GM12878 (cell line): Measurements from ENCODE around the gene KRT86. TPM values are rescaled to one million over a fixed set of nuclear protein-coding genes. Genes with fewer than 3 reads are reported as not detected.

Source experiments
- ATAC-seq: fragments of 200-7000 bp; cut with Tn5 transposase; 3 replicates; pipeline ENCODE4 v1.9.1; 2020; ENCODE audit warnings: mild to moderate bottlenecking, moderate library complexity
- BruUV-seq: library from RNA; stranded (reverse); fragments of 400-500 nt; replicated peaks from 2 replicates; lab custom pipeline; 2021; lab: Mats Ljungman, UMichigan
- CTCF ChIA-PET: fragments of 300-600 bp; sonication (Branson Sonifier 250); formaldehyde crosslinking; extraction: SDS; loops from one replicate; lab custom pipeline; 2021; ENCODE audit warnings: inconsistent platforms; lab: Yijun Ruan, JAX
- POLR2A ChIA-PET: fragments of 350-600 bp; formaldehyde crosslinking; extraction: SDS; loops from one replicate; lab custom pipeline; 2021; ENCODE audit warnings: inconsistent platforms; lab: Charles Lee
- RAD21 ChIA-PET: fragments of 300-600 bp; sonication (Branson Sonifier 250); formaldehyde crosslinking; loops from one replicate; lab custom pipeline; 2023; ENCODE audit warnings: antibody characterized with exemption; ENCODE audit not compliant: unreplicated experiment; lab: Charles Lee
- SMC1A ChIA-PET: fragments of 300-600 bp; sonication (Branson Sonifier 250); formaldehyde crosslinking; loops from one replicate; lab custom pipeline; 2023; ENCODE audit not compliant: unreplicated experiment, uncharacterized antibody; lab: Charles Lee
- DNase-seq: peaks from one replicate; pipeline ENCODE4 v3.0.0-alpha.2; 2011; ENCODE audit warnings: low read depth, low spot score
- FAIRE-seq: peaks from 3 replicates; lab custom pipeline; 2011; peaks lifted over from hg19 to GRCh38; lab: Jason Lieb, UNC
- H2AFZ ChIP-seq: 2 replicates; pipeline ENCODE4 v1.6.0; 2011; ENCODE audit warnings: low read depth, low read length, control low read depth; ENCODE audit not compliant: control insufficient read depth
- H3K27ac ChIP-seq: 2 replicates; pipeline ENCODE4 v1.5.1; 2011; ENCODE audit warnings: control low read depth; ENCODE audit not compliant: control insufficient read depth, insufficient read depth
- H3K27me3 ChIP-seq, 2 experiments: replicated peaks in 1 of 2; 2 replicates each; pipeline versions ENCODE4 v1.6.0 to v1.6.1; 2011; ENCODE audit warnings: low read length in 1 of 2; ENCODE audit not compliant: control insufficient read depth in 2 of 2, insufficient read depth in 2 of 2
- H3K36me3 ChIP-seq, 2 experiments: 2 replicates each; pipeline ENCODE4 v1.5.1; 2011; ENCODE audit warnings: low read length in 1 of 2; ENCODE audit not compliant: control insufficient read depth in 2 of 2, insufficient read depth in 2 of 2
- H3K4me1 ChIP-seq: 2 replicates; pipeline ENCODE4 v1.6.1; 2011; ENCODE audit warnings: mild to moderate bottlenecking, low read length, moderate library complexity, mixed read lengths; ENCODE audit not compliant: control insufficient read depth, insufficient read depth
- H3K4me2 ChIP-seq: 2 replicates; pipeline ENCODE4 v1.6.0; 2011; ENCODE audit warnings: control low read depth; ENCODE audit not compliant: control insufficient read depth, insufficient read depth
- H3K4me3 ChIP-seq: fragments of 200-600 bp; sonication (generic); 2 replicates; pipeline ENCODE4 v1.5.1; 2016
- H3K79me2 ChIP-seq: 2 replicates; pipeline ENCODE4 v1.6.0; 2011; ENCODE audit warnings: low read length; ENCODE audit not compliant: control insufficient read depth, insufficient read depth
- H3K9ac ChIP-seq: 2 replicates; pipeline ENCODE4 v1.8.0; 2011; ENCODE audit warnings: low read length, control low read depth, mixed read lengths; ENCODE audit not compliant: control insufficient read depth, insufficient read depth
- H3K9me3 ChIP-seq: replicated peaks from 3 replicates; pipeline ENCODE4 v1.5.1; 2011; ENCODE audit warnings: mild to moderate bottlenecking, low read length; ENCODE audit not compliant: control insufficient read depth, insufficient read depth
- H4K20me1 ChIP-seq: 2 replicates; pipeline ENCODE4 v1.6.0; 2011; ENCODE audit not compliant: control insufficient read depth, insufficient read depth
- CTCF ChIP-seq, 3 experiments: IDR thresholded peaks in 2 of 3; conservative IDR thresholded peaks in 1 of 3; 2 replicates each; pipeline ENCODE4 v1.5.1; 2011; ENCODE audit warnings: low read depth in 3 of 3, low read length in 3 of 3, mild to moderate bottlenecking in 3 of 3, control low read depth in 2 of 3, moderate library complexity in 2 of 3, inconsistent platforms in 1 of 3, mixed read lengths in 1 of 3; ENCODE audit not compliant: control insufficient read depth in 2 of 3, insufficient read depth in 1 of 3; ENCODE audit errors: extremely low read depth in 1 of 3
- CUX1 ChIP-seq: IDR thresholded peaks from 2 replicates; pipeline ENCODE4 v1.6.1; 2012; ENCODE audit warnings: improper control_type of control experiment, low read depth, low read length; ENCODE audit not compliant: insufficient replicate concordance
- E2F4 ChIP-seq: IDR thresholded peaks from 2 replicates; pipeline ENCODE4 v1.6.1; 2012; ENCODE audit warnings: low read depth, low read length, improper control_type of control experiment
- EGR1 ChIP-seq, 2 experiments: IDR thresholded peaks; 1 replicate in 1 of 2; 2 replicates in 1 of 2; pipeline ENCODE4 v1.6.1; 2011 to 2012; ENCODE audit warnings: low read depth in 2 of 2, low read length in 2 of 2, borderline replicate concordance in 1 of 2, mild to moderate bottlenecking in 1 of 2, moderate library complexity in 1 of 2
- FOS ChIP-seq: IDR thresholded peaks from 3 replicates; pipeline ENCODE4 v1.6.1; 2011; ENCODE audit warnings: borderline replicate concordance; ENCODE audit not compliant: insufficient read length; ENCODE audit errors: extremely low read depth
- HCFC1 ChIP-seq: fragments of 150-350 bp; IDR thresholded peaks from 2 replicates; pipeline ENCODE4 v1.6.1; 2014; ENCODE audit warnings: low read length
- KDM1A ChIP-seq: fragments of 200-600 bp; sonication (generic); IDR thresholded peaks from 2 replicates; pipeline ENCODE4 v1.6.1; 2016; ENCODE audit warnings: borderline replicate concordance
- KLF5 ChIP-seq: fragments of 450-650 bp; IDR thresholded peaks from 2 replicates; pipeline ENCODE4 v1.6.1; 2014; ENCODE audit warnings: mild to moderate bottlenecking; ENCODE audit not compliant: partially characterized antibody
- MXI1 ChIP-seq: fragments of 150-350 bp; IDR thresholded peaks from 2 replicates; pipeline ENCODE4 v1.6.1; 2011; ENCODE audit warnings: low read depth, mild to moderate bottlenecking, inconsistent platforms, low read length, improper control_type of control experiment
- NR2C1 ChIP-seq: fragments of 450-650 bp; IDR thresholded peaks from 2 replicates; pipeline ENCODE4 v1.6.1; 2017; ENCODE audit warnings: antibody characterized with exemption, mild to moderate bottlenecking, moderate library complexity
- POLR2AphosphoS5 ChIP-seq: IDR thresholded peaks from 2 replicates; pipeline ENCODE4 v1.6.1; 2011; ENCODE audit warnings: mild to moderate bottlenecking, low read length, inconsistent platforms
- RFX5 ChIP-seq: IDR thresholded peaks from 2 replicates; pipeline ENCODE4 v1.6.1; 2011; ENCODE audit warnings: low read depth, low read length, improper control_type of control experiment
- SIX5 ChIP-seq: IDR thresholded peaks from 2 replicates; pipeline ENCODE4 v1.6.1; 2011; ENCODE audit warnings: mild to moderate bottlenecking, low read depth, low read length, moderate library complexity; ENCODE audit not compliant: severe bottlenecking
- SREBF1 ChIP-seq: IDR thresholded peaks from 2 replicates; pipeline ENCODE4 v1.6.1; 2012; ENCODE audit warnings: mild to moderate bottlenecking, low read length
- STAT1 ChIP-seq: fragments of 450-650 bp; conservative IDR thresholded peaks from 2 replicates; pipeline ENCODE4 v1.6.1; 2014; ENCODE audit warnings: antibody characterized with exemption, mild to moderate bottlenecking
- SUZ12 ChIP-seq: fragments of 200-600 bp; sonication (generic); IDR thresholded peaks from one replicate; pipeline ENCODE4 v1.6.1; 2018; ENCODE audit warnings: antibody characterized with exemption, mild to moderate bottlenecking; ENCODE audit not compliant: unreplicated experiment
- TCF7 ChIP-seq: IDR thresholded peaks from 2 replicates; pipeline ENCODE4 v1.6.1; 2014; ENCODE audit warnings: antibody characterized with exemption, borderline replicate concordance
- WGBS: methylation state at CpG from one replicate; pipeline ENCODE4 v1.1.6; 2016; ENCODE audit warnings: low lambda C conversion rate; ENCODE audit not compliant: insufficient replicate concordance, insufficient coverage; ENCODE audit errors: missing lambda C conversion rate; 5-methylcytosine and 5-hydroxymethylcytosine counted together
- in situ Hi-C: fragments of 300-500 bp; cut with MboI; formaldehyde crosslinking; loops from 9 replicates; pipeline ENCODE4 v1.14.3; 2018; ENCODE audit warnings: mixed read lengths
- intact Hi-C: fragments of 100-400 bp; cut with micrococcal nuclease; formaldehyde crosslinking; loops from one replicate; pipeline ENCODE4 v1.14.2; 2022; ENCODE audit not compliant: unreplicated experiment
- polyA plus RNA-seq, 11 experiments: library from polyadenylated mRNA; depleted of rRNA in 4 of 11; unstranded in 6 of 11; stranded (reverse) in 5 of 11; fragments of >200 nt; fragmentation: Nextera tagmentation in 4 of 11; fragmentation: Illumina TruSeq in 1 of 11; extraction: Ambion mirVana in 4 of 11; extraction: Trizol in 1 of 11; gene quantifications; 1 replicate in 1 of 11; 2 replicates in 10 of 11; pipeline versions ENCODE4 v1.2.1 to v1.2.3, GENCODE V29; 2011 to 2016; ENCODE audit warnings: inconsistent platforms in 2 of 11, missing spikeins in 2 of 11, low read depth in 1 of 11
- total RNA-seq, 4 experiments: library from RNA; depleted of rRNA in 3 of 4; stranded (reverse); fragments of >200 nt in 3 of 4; fragmentation: Illumina TruSeq in 1 of 4; extraction: Trizol in 1 of 4; gene quantifications; 2 replicates each; pipeline versions ENCODE4 v1.2.1 to v1.2.3, GENCODE V29; 2013 to 2021

The KRT86 gene
- total and polyA plus RNA-seq, 10 of the 15 experiments (the other 5 are each of a cell fraction or from before 2014, with no cell fraction given): 0.11 to 0.54 (median 0.18) TPM; not detected in 4

GRCh38 chr12:52298677-52299190 lies 24.3 kb downstream of the KRT86 start:
- no peak for ATAC-seq
- in situ Hi-C loops (no loop called here), intact Hi-C loops (no loop called here)
- Histone ChIP-seq H3K4me1 (no peaks in the 10 kb centered on the region), H4K20me1 (no peaks in the 10 kb centered on the region), H3K4me3 (no peak overlapping the region), H3K9me3 (no peaks in the 10 kb centered on the region), H2AFZ (no peak overlapping the region), H3K9ac (no peak overlapping the region), H3K27me3 (peaks cover 0 to 1% of the 10 kb centered on the region in 2 experiments; a peak in 1 of 4 replicates), H3K4me2 (no peak overlapping the region), H3K36me3 (no peaks in the 10 kb centered on the region), H3K79me2 (no peaks in the 10 kb centered on the region), H3K27ac (no peak overlapping the region)
- ChIA-PET POLR2A (no interaction called here), RAD21 (no interaction called here), SMC1A (interaction anchor here (1.5 kb wide), 1 partner anchor 13 kb away, joined by 3 read pairs; no protein-coding TSS in a partner anchor), CTCF (no interaction called here)
- no peak for DNase-seq
- no peak for FAIRE-seq
- BruUV-seq: no TSS peak
- 21% methylated on average over 4 of the region's 4 CpGs for WGBS
- TF ChIP-seq CUX1 (no peak), SIX5 (no peak), CTCF (IDR thresholded peaks at IDR 0.05 in 2 of 3, conservative IDR thresholded peaks at IDR 0.05 in 1 of 3; ENCODE audit: control insufficient read depth in 2 of 3, extremely low read depth in 1 of 3, insufficient read depth in 1 of 3, low read depth in 3 of 3, low read length in 3 of 3) (no peak), TCF7 (no peak), STAT1 (no peak), SUZ12 (no peak), POLR2AphosphoS5 (no peak), SREBF1 (no peak), NR2C1 (no peak), E2F4 (no peak), HCFC1 (no peak), KLF5 (no peak), MXI1 (no peak), KDM1A (no peak), EGR1 (IDR thresholded peaks at IDR 0.05; ENCODE audit: borderline replicate concordance in 1 of 2, low read depth in 2 of 2, low read length in 2 of 2) (no peak), RFX5 (no peak), FOS (no peak)
